Measurements from ENCODE around the gene SLC25A25.
A peak's percentile ranks its signal among the peaks of the same experiment; 100 is the strongest.
"Not testable (repeated sequence)": the region's sequence is repeated elsewhere in the genome, so short reads cannot be mapped to it uniquely, and the experiment has no call there.

SLC25A25 gene

DNA sequence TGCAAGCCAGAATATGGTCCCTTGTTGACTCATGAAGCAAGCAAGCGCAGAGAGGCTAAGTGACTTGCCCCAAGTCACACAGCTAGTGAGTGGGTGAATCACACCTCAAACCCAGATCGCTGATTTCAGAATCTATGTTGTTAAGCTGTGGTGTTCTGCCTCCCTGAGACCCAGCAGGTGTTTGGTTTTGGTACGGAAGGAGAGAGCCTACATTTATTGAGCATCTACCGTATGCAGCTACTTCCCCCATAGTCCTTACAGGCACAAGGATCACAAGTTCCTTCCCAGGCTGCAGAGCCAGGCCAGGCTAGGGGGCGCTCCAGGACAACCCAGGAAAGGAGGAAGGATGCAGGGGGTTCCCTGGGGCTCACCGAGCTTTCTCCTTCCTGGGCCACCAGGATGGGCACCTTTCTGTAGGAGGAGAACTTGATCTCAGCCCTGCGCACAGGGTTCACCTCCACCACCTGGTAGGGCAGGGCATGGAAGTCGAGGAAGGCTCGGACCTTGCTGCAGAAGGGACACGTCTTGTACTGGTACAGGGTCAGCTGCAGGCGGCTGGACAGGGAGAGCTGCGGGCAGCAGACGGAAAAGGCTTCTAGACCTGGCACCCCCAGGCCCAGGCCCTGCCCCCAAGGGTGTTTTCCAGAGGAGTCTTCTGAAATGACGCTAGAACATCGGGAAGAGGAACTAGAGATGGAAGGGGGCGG is 57.0 kb downstream of the SLC25A25 start:
- TF ChIP-seq, protein P1, sequence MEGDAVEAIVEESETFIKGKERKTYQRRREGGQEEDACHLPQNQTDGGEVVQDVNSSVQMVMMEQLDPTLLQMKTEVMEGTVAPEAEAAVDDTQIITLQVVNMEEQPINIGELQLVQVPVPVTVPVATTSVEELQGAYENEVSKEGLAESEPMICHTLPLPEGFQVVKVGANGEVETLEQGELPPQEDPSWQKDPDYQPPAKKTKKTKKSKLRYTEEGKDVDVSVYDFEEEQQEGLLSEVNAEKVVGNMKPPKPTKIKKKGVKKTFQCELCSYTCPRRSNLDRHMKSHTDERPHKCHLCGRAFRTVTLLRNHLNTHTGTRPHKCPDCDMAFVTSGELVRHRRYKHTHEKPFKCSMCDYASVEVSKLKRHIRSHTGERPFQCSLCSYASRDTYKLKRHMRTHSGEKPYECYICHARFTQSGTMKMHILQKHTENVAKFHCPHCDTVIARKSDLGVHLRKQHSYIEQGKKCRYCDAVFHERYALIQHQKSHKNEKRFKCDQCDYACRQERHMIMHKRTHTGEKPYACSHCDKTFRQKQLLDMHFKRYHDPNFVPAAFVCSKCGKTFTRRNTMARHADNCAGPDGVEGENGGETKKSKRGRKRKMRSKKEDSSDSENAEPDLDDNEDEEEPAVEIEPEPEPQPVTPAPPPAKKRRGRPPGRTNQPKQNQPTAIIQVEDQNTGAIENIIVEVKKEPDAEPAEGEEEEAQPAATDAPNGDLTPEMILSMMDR (IDR thresholded peaks at IDR 0.05; ENCODE audit: insufficient read depth, missing control alignments): peak; percentile 78
- DNase-seq (ENCODE audit: insufficient read length, low spot score) (no peak), FAIRE-seq (no peak)

DNA sequence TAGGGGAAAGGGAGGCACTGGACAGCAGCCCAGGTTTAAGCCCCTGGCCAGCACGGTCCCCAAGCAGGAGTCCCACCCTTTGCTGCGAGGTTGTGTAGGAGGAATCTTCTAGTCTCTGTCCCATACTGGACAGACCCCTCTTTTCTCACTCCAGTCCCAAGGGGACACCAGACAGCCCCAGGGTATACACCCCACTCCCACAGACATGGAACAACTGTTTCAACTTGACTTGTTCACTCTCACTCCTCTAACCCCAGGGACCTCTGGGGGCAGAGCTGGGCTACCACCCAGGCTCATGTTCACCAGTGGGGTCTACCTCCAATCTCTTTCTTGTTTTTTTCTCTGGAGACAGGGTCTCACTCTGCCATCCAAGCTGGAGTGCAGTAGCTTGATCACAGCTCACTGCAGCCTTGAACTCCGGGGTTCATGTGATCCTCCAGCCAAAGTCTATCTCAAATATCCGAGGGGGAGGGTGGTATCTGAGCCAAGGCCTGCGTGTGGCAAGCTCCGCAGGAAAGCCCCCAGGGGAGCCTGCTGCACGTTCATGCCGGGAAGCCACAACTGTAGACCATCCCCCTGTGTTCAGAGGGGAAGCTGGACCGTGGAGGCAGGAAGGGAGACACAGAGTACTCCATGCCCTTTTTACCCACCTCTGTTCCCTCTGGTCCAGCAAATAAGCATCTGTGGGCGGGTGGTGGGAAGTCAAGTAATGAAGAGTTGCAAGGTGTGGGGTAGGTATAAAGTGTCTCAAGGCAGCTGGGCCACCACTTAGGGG is 57.7 kb downstream of the SLC25A25 start:
- no peak for FAIRE-seq
- TF ChIP-seq, protein P1 (IDR thresholded peaks at IDR 0.05; ENCODE audit: insufficient read depth, missing control alignments): no peak
- no peak for DNase-seq (ENCODE audit: insufficient read length, low spot score)

DNA sequence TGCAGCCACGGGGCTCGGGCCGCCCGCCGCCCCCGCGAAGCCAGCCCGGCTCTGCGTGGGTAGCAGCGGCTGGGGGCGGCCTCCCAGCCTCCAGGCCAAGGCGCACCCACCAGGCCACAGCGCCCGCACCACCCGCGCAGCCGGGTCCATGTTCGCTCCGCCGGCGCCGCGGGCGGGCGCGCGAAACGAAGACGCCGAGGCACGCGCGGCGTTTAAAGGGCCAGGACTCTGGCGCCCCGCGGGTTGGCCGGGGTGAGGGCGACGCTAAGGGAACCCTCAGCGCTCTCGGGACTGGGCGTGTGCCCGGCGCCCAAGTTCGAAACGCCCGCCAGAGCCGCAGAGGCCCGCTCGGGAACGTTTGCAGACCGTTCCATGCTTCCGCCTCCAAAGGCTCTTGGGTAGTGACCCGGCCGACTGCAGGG is 59.5 kb downstream of the SLC25A25 start, which contains the start of gene PTGES2:
TSS of gene PTGES2 (minus strand) at position 162 of the 422 bp plus-strand sequence. CDS start at position 150, 12 bp downstream.
- DNase-seq (ENCODE audit: insufficient read length, low spot score) (no peak), FAIRE-seq (no peak)
- TF ChIP-seq, protein P1 (IDR thresholded peaks at IDR 0.05; ENCODE audit: insufficient read depth, missing control alignments): no peak

DNA sequence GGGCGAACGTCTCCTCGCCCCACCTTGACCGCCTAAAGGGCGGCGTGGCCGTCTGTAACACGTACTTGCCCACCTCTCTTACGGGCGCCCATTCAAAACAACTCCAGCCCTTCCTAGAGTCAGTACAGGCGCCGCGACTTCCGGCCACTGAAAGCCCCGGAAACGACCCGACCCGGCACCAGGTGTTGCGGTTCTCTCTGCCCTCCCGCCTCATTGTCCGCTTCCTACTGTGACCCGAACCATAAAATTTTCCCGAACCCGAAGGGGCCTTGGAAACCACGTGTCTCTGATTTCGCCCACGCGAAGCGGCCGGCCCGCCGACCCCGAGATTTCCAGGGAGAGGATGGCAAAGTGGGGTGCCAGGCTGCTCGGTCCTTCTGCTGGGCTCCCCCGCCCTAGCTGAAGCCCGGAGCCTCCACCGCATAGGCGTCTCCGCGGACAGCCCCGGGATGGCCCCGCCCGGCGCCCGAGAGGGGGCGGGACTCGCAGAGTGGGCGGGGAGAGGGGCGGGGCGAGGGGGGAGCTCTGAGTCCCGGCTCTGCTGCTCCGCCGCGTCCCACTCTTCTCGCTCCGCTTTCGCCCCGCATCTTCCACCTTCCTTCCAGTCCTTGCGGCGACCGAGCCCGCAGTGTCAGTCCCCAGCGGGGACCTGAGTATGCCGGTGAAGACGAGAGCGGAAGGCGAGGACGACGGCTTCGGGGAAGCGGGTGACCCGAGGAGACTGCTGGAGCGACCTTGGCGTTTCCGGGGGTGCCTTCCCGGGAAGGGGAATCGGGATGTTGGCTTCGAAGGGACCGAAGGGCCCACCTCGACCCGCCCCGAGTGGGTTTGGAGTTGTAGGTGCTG is 60.2 kb downstream of the SLC25A25 start:
- TF ChIP-seq, protein P1 (IDR thresholded peaks at IDR 0.05; ENCODE audit: insufficient read depth, missing control alignments): no peak
- FAIRE-seq (no peak), DNase-seq (ENCODE audit: insufficient read length, low spot score) (no peak)

DNA sequence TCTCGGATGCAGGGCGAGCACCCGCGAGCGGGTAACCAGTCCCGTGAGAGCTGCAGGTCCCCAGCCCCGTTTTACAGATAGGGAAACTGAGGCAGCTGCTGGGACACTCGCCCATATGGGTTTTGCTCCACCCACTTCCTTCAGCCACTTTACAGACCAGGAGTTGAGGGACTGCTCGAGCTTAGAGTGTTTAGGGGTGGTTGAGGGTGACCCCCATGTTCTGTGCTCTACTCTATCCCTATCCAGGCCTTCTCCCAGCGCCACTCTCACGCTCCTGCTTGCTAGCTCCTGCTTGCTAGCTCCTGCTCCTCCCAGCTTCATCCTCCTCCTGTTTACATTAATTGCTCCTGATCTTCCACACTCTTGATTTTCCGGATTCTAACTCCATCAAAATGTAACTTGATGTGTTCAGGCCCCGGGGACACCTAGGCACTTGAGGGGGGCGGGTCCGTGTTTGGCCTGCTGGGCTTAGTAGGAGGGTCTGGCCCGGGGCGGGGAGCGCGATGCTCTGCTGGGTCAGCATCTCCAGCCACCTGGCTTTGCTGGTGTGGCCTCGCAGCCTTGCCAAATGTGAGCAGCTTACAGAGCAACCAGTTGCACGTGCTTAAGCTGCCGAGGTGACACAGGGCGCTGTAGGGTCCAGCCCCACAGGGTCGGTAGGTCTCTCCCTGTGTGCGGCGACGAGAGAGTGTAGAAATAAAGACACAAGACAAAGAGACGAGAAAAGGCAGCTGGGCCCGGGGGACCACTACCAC is 61.0 kb downstream of the SLC25A25 start:
- FAIRE-seq (no peak), DNase-seq (ENCODE audit: insufficient read length, low spot score) (no peak)
- TF ChIP-seq, protein P1 (IDR thresholded peaks at IDR 0.05; ENCODE audit: insufficient read depth, missing control alignments): no peak

DNA sequence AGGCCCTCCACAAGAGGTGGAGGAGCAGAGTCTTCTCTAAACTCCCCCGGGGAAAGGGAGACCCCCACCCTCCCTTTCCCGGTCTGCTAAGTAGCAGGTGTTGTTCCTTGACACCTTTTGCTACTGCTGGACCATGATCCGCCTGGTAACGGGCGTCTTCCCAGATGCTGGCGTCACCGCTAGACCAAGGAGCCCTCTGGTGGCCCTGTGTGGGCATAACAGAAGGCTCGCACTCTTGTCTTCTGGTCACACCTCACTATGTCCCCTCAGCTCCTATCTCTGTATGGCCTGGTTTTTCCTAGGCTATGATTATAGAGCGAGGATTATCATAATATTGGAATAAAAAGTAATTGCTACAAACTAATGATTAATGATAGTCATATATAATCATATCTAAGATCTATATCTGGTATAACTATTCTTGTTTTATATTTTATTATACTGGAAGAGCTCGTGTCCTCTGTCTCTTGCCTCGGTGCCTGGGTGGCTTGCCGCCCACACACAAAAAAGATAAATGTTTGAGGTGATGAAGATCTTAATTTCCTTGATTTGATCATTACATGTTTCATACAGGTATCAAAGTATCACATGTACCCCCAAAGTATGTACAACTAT is 62.1 kb downstream of the SLC25A25 start:
- DNase-seq (ENCODE audit: insufficient read length, low spot score); FAIRE-seq: not testable (repeated sequence)

DNA sequence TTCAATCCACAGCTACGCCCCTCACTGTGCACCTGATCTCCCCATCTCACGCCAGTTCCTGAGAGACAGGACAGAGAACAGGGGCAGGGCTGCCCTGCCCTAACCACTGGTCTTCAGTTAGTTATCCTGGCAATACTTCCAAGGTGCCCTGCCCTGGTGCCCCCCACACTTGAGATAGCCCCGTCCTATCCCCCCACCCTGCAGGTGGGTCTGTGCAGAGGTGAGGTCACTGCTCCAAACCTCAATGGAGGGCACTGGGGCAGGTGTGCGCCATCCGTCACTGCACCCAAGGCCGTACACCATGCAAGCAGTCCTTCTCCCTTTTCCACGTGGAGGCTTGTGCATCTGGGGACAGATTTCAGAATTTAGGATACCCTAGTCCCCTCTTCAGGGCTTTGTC is 62.6 kb downstream of the SLC25A25 start:
- FAIRE-seq; DNase-seq (ENCODE audit: insufficient read length, low spot score): not testable (repeated sequence)

DNA sequence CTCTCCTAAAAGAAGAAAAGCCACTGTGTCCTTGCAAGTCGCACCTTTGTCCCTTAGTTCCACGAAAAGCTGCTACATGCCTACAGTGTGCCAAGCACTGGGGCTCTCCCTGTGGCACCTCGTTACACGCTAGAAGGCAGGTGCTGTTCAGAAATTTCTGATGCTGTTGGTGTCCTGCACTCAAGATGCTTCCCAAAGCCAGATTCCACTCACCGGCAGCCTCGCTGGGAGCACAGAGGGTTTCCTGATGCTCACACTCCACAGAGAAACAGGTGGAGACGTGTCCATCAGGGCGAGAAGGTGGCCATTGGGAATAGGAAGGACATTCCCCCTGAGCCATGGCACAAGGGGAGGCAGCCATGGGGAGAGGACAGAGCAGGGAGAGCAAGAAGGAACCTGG is 63.3 kb downstream of the SLC25A25 start:
- FAIRE-seq; DNase-seq (ENCODE audit: insufficient read length, low spot score): not testable (repeated sequence)

DNA sequence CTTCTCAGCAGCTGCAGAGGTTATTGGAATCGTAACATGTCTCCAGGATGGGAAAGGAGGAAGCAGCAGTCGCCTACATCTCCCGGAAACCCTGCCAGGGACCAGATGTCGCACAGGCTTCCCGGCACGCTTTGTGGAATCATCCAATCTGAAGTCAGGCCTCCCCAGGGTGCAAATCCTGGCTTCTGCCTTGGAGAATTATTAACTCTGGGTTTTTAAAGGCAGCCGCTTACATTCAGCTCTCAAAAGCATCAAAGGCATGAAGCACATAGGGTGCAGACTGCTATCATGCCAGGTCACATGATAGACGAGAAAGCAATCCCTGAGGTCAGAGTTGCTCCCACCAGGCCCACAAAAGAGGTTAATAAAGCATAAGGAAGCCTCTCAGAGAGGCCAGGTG is 64.1 kb downstream of the SLC25A25 start:
- not testable (repeated sequence) for DNase-seq (ENCODE audit: insufficient read length, low spot score); FAIRE-seq

DNA sequence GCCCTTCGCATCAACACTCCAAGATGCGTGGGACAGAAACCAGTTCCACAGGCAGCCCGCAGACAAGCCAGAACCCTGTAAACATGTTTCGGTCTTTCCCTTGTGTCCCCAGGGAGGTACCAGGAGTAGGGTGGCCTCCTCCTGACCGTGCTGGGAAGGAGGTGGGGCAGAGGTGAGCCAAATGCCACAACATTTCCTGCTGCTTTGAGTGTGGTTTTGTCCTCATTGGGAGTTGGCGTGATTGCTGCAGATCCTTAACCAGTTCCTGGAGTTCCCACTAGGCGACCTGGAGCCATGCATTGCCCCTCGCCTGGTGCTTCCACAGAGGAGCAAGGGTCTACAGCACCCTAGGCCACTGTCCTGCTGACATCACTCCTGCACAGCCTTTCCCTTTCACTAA is 67.5 kb downstream of the SLC25A25 start:
- FAIRE-seq; DNase-seq (ENCODE audit: insufficient read length, low spot score): not testable (repeated sequence)
